ENCODE measurements around the gene GTPBP4. TPM values are rescaled to one million over a fixed set of nuclear protein-coding genes. Genes with fewer than 3 reads are reported as not detected.

GTPBP4 gene
- total and polyA plus RNA-seq, 10 donors, result 16.6 to 48.6 (median 31.2) TPM

- Histone ChIP-seq H3K27me3 (replicated peaks in 1 of 7) (no peaks in the 10 kb centered on the region), H3K9me3 (no peaks in the 10 kb centered on the region), H3K4me1 (peaks cover 22 to 47% (median 36%) of the 10 kb centered on the region in 6 donors), H3K27ac (peak overlapping the region in 5 of 8 donors; percentile 89 to 95 (median 93)), H3K4me3 (peak overlapping the region in 7 of 8 donors; percentile 75 to 99 (median 95)), H3K36me3 (no peaks in the 10 kb centered on the region)
- TF ChIP-seq POLR2A (IDR thresholded peaks at IDR 0.05) (no peak), POLR2AphosphoS5 (IDR thresholded peaks at IDR 0.05) (no peak), CTCF (IDR thresholded peaks at IDR 0.05 in 8 of 11, conservative IDR thresholded peaks at IDR 0.05 in 3 of 11) (no peak)
- intact Hi-C loops (cut with DNase I; ENCODE audit: low total_unique reads), result no loop called here
- no peak for DNase-seq
- 69 to 77% (median 71%) methylated on average over 14 of the region's 14 CpGs for WGBS, 5 donors
Measured at GRCh38 chr10:986881-987619, 1.2 kb upstream of the GTPBP4 start.

DNA sequence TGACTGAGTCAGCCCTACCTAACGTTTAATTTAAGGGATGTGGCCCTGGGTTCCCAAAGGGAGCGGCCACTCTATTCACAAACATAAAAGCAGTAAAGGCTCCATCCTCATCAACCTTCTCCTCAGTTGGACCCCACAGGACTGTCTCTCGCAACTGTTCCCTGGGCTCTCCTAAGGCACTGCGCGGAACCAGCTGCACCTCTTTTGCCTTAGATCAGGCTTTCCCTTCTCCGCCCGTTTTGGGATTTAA is 689 bp upstream of the GTPBP4 start:
- 3 to 7% (median 6%) methylated on average over 5 to 7 of the region's 7 CpGs for WGBS, 5 donors
- Histone ChIP-seq H3K27ac (peak overlapping the region; percentile 84 to 95 (median 89)), H3K4me1 (peaks cover 22 to 47% (median 36%) of the 10 kb centered on the region in 6 donors), H3K27me3 (replicated peaks in 1 of 7) (no peaks in the 10 kb centered on the region), H3K9me3 (no peaks in the 10 kb centered on the region), H3K36me3 (peaks cover 0 to 3% (median 3%) of the 10 kb centered on the region in 6 donors), H3K4me3 (peak overlapping the region; percentile 75 to 99 (median 93))
- intact Hi-C loops (cut with DNase I; ENCODE audit: low total_unique reads), result no loop called here
- no peak for TF ChIP-seq CTCF (IDR thresholded peaks at IDR 0.05 in 8 of 11, conservative IDR thresholded peaks at IDR 0.05 in 3 of 11)
- no peak for TF ChIP-seq POLR2AphosphoS5 (IDR thresholded peaks at IDR 0.05)
- no peak for TF ChIP-seq POLR2A (IDR thresholded peaks at IDR 0.05)
- no peak for DNase-seq

DNA sequence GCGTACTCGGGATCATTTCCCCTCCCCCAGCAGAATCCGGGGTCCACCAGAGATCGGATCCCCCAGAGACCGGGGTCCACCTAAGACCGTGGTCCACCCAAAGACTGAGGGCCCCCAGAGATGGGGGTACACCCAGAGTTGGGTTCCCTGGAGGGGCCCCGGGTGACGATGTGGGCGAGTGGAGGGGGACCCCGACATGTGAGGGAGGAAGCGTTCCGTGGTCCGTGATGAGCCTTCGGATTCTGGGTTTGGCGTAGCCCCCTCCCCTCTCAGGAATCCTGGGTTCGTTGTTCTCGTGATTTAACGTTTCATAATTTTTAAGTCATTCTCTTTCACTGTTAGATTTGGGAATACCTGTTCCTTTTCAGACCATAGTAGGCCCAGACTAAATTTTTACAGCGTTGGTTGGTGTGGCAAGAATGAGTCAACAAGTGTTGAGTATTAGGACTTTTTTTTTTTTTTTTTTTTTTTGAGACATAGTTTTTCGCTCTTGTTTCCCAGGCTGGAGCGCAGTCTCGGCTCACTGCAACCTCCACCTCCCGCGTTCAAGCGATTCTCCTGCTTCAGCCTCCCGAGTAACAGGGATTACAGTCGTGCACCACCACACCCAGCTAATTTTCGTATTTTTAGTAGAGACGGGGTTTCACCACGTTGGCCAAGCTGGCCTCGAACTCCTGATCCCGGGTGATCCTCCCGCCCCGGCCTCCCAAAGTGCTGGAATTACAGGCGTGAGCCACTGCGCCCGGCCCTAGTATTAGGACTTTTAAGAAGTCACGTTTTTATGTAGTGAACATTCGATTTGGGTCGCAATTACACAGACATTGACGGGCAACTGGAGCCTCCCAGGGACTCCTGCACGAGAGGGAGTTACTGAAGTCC is 672 bp downstream of the GTPBP4 start:
- peaks cover 22 to 47% (median 36%) of the 10 kb centered on the region in 6 donors for H3K4me1 ChIP-seq
- peaks cover 0 to 17% (median 15%) of the 10 kb centered on the region in 6 donors for H3K36me3 ChIP-seq
- H3K9me3 ChIP-seq, result no peaks in the 10 kb centered on the region
- peak overlapping the region; percentile 75 to 99 (median 93) for H3K4me3 ChIP-seq
- no peak for TF ChIP-seq CTCF (IDR thresholded peaks at IDR 0.05 in 8 of 11, conservative IDR thresholded peaks at IDR 0.05 in 3 of 11)
- TF ChIP-seq POLR2AphosphoS5 (IDR thresholded peaks at IDR 0.05), result no peak
- TF ChIP-seq POLR2A (IDR thresholded peaks at IDR 0.05), result no peak
- DNase-seq, result no peak
- peak overlapping the region; percentile 84 to 95 (median 89) for H3K27ac ChIP-seq
- intact Hi-C loops (cut with DNase I; ENCODE audit: low total_unique reads), result no loop called here
- no peaks in the 10 kb centered on the region for H3K27me3 ChIP-seq (replicated peaks in 1 of 7)
- WGBS, 5 donors, result 27 to 34% (median 30%) methylated on average over 36 to 42 of the region's 42 CpGs

- TF ChIP-seq POLR2A (IDR thresholded peaks at IDR 0.05), result no peak
- TF ChIP-seq POLR2AphosphoS5 (IDR thresholded peaks at IDR 0.05), result no peak
- TF ChIP-seq CTCF (IDR thresholded peaks at IDR 0.05 in 8 of 11, conservative IDR thresholded peaks at IDR 0.05 in 3 of 11), result no peak
- 84 to 98% (median 91%) methylated on average over 6 of the region's 6 CpGs for WGBS, 5 donors
- Histone ChIP-seq H3K4me3 (no peak overlapping the region), H3K9me3 (no peaks in the 10 kb centered on the region), H3K27ac (no peak overlapping the region), H3K27me3 (replicated peaks in 1 of 7) (no peaks in the 10 kb centered on the region), H3K36me3 (peaks cover 0 to 36% (median 33%) of the 10 kb centered on the region in 6 donors), H3K4me1 (peaks cover 22 to 47% (median 36%) of the 10 kb centered on the region in 6 donors)
- intact Hi-C loops (cut with DNase I; ENCODE audit: low total_unique reads), result no loop called here
- no peak for DNase-seq
Measured at GRCh38 chr10:990808-991207, 2.6 kb downstream of the GTPBP4 start.

All from spleen (tissue), 11 donors.